ENCODE results near the gene CAMTA1.
"Not testable (repeated sequence)": the region's sequence is repeated elsewhere in the genome, so short reads cannot be mapped to it uniquely, and the experiment has no call there.

CAMTA1 gene

GRCh38 chr1:6800745-6801144 lies 15.5 kb downstream of the CAMTA1 start:
- Histone ChIP-seq H3K4me3 (ENCODE audit: low read depth in 1 of 2, low read length in 2 of 2) (peak overlapping the region in 1 of 2 donors; percentile 9), H3K9me3 (ENCODE audit: control insufficient read depth in 1 of 2, low read length in 2 of 2) (no peaks in the 10 kb centered on the region), H3K27ac (ENCODE audit: low read length) (peak overlapping the region; percentile 76), H3K27me3 (ENCODE audit: low read depth, low read length) (no peaks in the 10 kb centered on the region), H3K4me1 (ENCODE audit: control insufficient read depth in 1 of 2, insufficient read depth in 2 of 2, low read length in 2 of 2) (peaks cover 18 to 21% of the 10 kb centered on the region in 2 donors), H3K36me3 (ENCODE audit: control insufficient read depth in 1 of 2, insufficient read depth in 2 of 2, low read length in 2 of 2) (no peaks in the 10 kb centered on the region)

GRCh38 chr1:6801199-6801598 lies 15.9 kb downstream of the CAMTA1 start:
- H3K27me3 ChIP-seq (ENCODE audit: low read depth, low read length) = no peaks in the 10 kb centered on the region
- peaks cover 21% of the 10 kb centered on the region in 2 donors for H3K4me1 ChIP-seq (ENCODE audit: control insufficient read depth in 1 of 2, insufficient read depth in 2 of 2, low read length in 2 of 2)
- H3K4me3 ChIP-seq (ENCODE audit: low read depth in 1 of 2, low read length in 2 of 2) = peak overlapping the region in 1 of 2 donors; percentile 9
- peak overlapping the region; percentile 76 for H3K27ac ChIP-seq (ENCODE audit: low read length)
- H3K9me3 ChIP-seq (ENCODE audit: control insufficient read depth in 1 of 2, low read length in 2 of 2) = no peaks in the 10 kb centered on the region
- no peaks in the 10 kb centered on the region for H3K36me3 ChIP-seq (ENCODE audit: control insufficient read depth in 1 of 2, insufficient read depth in 2 of 2, low read length in 2 of 2)

- Histone ChIP-seq H3K4me3 (ENCODE audit: low read depth in 1 of 2, low read length in 2 of 2) (no peak overlapping the region), H3K9me3 (ENCODE audit: control insufficient read depth in 1 of 2, low read length in 2 of 2) (no peaks in the 10 kb centered on the region), H3K4me1 (ENCODE audit: control insufficient read depth in 1 of 2, insufficient read depth in 2 of 2, low read length in 2 of 2) (peaks cover 24 to 28% of the 10 kb centered on the region in 2 donors), H3K27ac (ENCODE audit: low read length) (peak overlapping the region; percentile 21), H3K36me3 (ENCODE audit: control insufficient read depth in 1 of 2, insufficient read depth in 2 of 2, low read length in 2 of 2) (no peaks in the 10 kb centered on the region), H3K27me3 (ENCODE audit: low read depth, low read length) (no peaks in the 10 kb centered on the region)
These were observed 16.7 kb downstream of the CAMTA1 start for GRCh38 chr1:6801966-6802365.

- H3K36me3 ChIP-seq (ENCODE audit: control insufficient read depth in 1 of 2, insufficient read depth in 2 of 2, low read length in 2 of 2) = no peaks in the 10 kb centered on the region
- H3K27ac ChIP-seq (ENCODE audit: low read length) = peak overlapping the region; percentile 21
- H3K4me3 ChIP-seq (ENCODE audit: low read depth in 1 of 2, low read length in 2 of 2) = no peak overlapping the region
- no peaks in the 10 kb centered on the region for H3K27me3 ChIP-seq (ENCODE audit: low read depth, low read length)
- no peaks in the 10 kb centered on the region for H3K9me3 ChIP-seq (ENCODE audit: control insufficient read depth in 1 of 2, low read length in 2 of 2)
- H3K4me1 ChIP-seq (ENCODE audit: control insufficient read depth in 1 of 2, insufficient read depth in 2 of 2, low read length in 2 of 2) = peaks cover 26 to 29% of the 10 kb centered on the region in 2 donors
These were observed 17.2 kb downstream of the CAMTA1 start for GRCh38 chr1:6802454-6802853.

DNA sequence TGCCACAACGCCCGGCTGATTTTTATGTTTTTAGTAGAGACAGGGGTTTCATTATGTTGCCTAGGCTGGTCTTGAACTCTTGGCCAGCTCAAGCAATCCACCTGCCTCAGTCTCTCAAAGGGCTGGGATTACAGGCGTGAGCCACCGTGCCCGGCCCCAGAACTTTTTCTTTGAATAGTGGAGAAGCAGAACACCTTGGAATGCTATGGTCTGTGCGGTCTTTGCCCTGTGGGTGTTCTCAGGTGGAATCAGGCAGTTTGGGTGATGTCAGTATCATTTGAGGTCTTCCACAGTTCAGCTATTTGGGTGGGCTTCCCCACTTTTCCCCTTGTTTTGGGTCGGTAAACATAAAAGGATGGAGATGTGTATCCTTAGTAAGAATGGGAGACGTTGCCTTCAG lies 17.6 kb downstream of the CAMTA1 start:
- peak overlapping the region; percentile 7 for H3K27ac ChIP-seq (ENCODE audit: low read length)
- H3K9me3 ChIP-seq (ENCODE audit: control insufficient read depth in 1 of 2, low read length in 2 of 2) = no peaks in the 10 kb centered on the region
- no peaks in the 10 kb centered on the region for H3K27me3 ChIP-seq (ENCODE audit: low read depth, low read length)
- no peak overlapping the region for H3K4me3 ChIP-seq (ENCODE audit: low read depth in 1 of 2, low read length in 2 of 2)
- no peaks in the 10 kb centered on the region for H3K36me3 ChIP-seq (ENCODE audit: control insufficient read depth in 1 of 2, insufficient read depth in 2 of 2, low read length in 2 of 2)
- peaks cover 26 to 32% of the 10 kb centered on the region in 2 donors for H3K4me1 ChIP-seq (ENCODE audit: control insufficient read depth in 1 of 2, insufficient read depth in 2 of 2, low read length in 2 of 2)

- Histone ChIP-seq H3K4me3 (ENCODE audit: low read depth in 1 of 2, low read length in 2 of 2) (no peak overlapping the region), H3K27me3 (ENCODE audit: low read depth, low read length) (no peaks in the 10 kb centered on the region), H3K9me3 (ENCODE audit: control insufficient read depth in 1 of 2, low read length in 2 of 2) (no peaks in the 10 kb centered on the region), H3K27ac (ENCODE audit: low read length) (peak overlapping the region; percentile 7), H3K36me3 (ENCODE audit: control insufficient read depth in 1 of 2, insufficient read depth in 2 of 2, low read length in 2 of 2) (no peaks in the 10 kb centered on the region), H3K4me1 (ENCODE audit: control insufficient read depth in 1 of 2, insufficient read depth in 2 of 2, low read length in 2 of 2) (peaks cover 26 to 36% of the 10 kb centered on the region in 2 donors)
These were observed 18.1 kb downstream of the CAMTA1 start for GRCh38 chr1:6803357-6803756.

- Histone ChIP-seq H3K27me3 (ENCODE audit: low read depth, low read length) (no peaks in the 10 kb centered on the region), H3K4me3 (ENCODE audit: low read depth in 1 of 2, low read length in 2 of 2) (no peak overlapping the region), H3K36me3 (ENCODE audit: control insufficient read depth in 1 of 2, insufficient read depth in 2 of 2, low read length in 2 of 2) (no peaks in the 10 kb centered on the region), H3K27ac (ENCODE audit: low read length) (no peak overlapping the region), H3K9me3 (ENCODE audit: control insufficient read depth in 1 of 2, low read length in 2 of 2) (no peaks in the 10 kb centered on the region), H3K4me1 (ENCODE audit: control insufficient read depth in 1 of 2, insufficient read depth in 2 of 2, low read length in 2 of 2) (peaks cover 26 to 36% of the 10 kb centered on the region in 2 donors)
These were observed 19.8 kb downstream of the CAMTA1 start for GRCh38 chr1:6805004-6805416.

GRCh38 chr1:6807782-6808181 lies 22.5 kb downstream of the CAMTA1 start:
- Histone ChIP-seq H3K9me3 (ENCODE audit: control insufficient read depth in 1 of 2, low read length in 2 of 2) (no peaks in the 10 kb centered on the region), H3K36me3 (ENCODE audit: control insufficient read depth in 1 of 2, insufficient read depth in 2 of 2, low read length in 2 of 2) (no peaks in the 10 kb centered on the region), H3K4me3 (ENCODE audit: low read depth in 1 of 2, low read length in 2 of 2) (no peak overlapping the region), H3K27me3 (ENCODE audit: low read depth, low read length) (no peaks in the 10 kb centered on the region), H3K4me1 (ENCODE audit: control insufficient read depth in 1 of 2, insufficient read depth in 2 of 2, low read length in 2 of 2) (peaks cover 7 to 32% of the 10 kb centered on the region in 2 donors), H3K27ac (ENCODE audit: low read length) (no peak overlapping the region)

DNA sequence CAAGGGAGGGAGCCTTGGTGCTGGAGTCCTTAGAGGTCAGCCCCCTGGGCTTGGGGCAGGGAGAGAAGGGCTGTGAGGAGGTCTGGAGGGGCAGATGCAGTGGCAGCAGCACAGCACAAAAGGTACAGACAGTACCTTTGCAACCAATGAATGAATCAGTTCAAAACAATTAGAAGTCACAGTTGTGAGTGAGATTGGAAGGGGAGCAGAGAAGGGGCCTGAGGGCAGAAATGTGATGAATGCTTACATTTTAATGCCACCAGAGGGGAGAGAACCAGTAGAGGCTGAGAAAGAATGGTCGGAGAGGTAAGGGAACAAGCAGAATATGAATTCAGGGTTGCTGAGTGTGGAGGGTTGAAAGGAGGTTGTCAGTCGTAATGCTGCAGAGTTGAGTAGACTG lies 24.2 kb downstream of the CAMTA1 start:
- H3K4me3 ChIP-seq (ENCODE audit: low read depth in 1 of 2, low read length in 2 of 2) = no peak overlapping the region
- no peak overlapping the region for H3K27ac ChIP-seq (ENCODE audit: low read length)
- H3K4me1 ChIP-seq (ENCODE audit: control insufficient read depth in 1 of 2, insufficient read depth in 2 of 2, low read length in 2 of 2) = peaks cover 7 to 32% of the 10 kb centered on the region in 2 donors
- no peaks in the 10 kb centered on the region for H3K36me3 ChIP-seq (ENCODE audit: control insufficient read depth in 1 of 2, insufficient read depth in 2 of 2, low read length in 2 of 2)
- H3K27me3 ChIP-seq (ENCODE audit: low read depth, low read length) = no peaks in the 10 kb centered on the region
- H3K9me3 ChIP-seq (ENCODE audit: control insufficient read depth in 1 of 2, low read length in 2 of 2) = no peaks in the 10 kb centered on the region

- not testable (repeated sequence) for H3K27me3 ChIP-seq (ENCODE audit: low read depth, low read length); H3K27ac ChIP-seq (ENCODE audit: low read length); H3K9me3 ChIP-seq (ENCODE audit: control insufficient read depth in 1 of 2, low read length in 2 of 2); H3K36me3 ChIP-seq (ENCODE audit: control insufficient read depth in 1 of 2, insufficient read depth in 2 of 2, low read length in 2 of 2); H3K4me3 ChIP-seq (ENCODE audit: low read depth in 1 of 2, low read length in 2 of 2)
- H3K4me1 ChIP-seq (ENCODE audit: control insufficient read depth in 1 of 2, insufficient read depth in 2 of 2, low read length in 2 of 2) = peaks cover 7 to 32% of the 10 kb centered on the region in 2 donors
These were observed 25.0 kb downstream of the CAMTA1 start for GRCh38 chr1:6810146-6810734.

DNA sequence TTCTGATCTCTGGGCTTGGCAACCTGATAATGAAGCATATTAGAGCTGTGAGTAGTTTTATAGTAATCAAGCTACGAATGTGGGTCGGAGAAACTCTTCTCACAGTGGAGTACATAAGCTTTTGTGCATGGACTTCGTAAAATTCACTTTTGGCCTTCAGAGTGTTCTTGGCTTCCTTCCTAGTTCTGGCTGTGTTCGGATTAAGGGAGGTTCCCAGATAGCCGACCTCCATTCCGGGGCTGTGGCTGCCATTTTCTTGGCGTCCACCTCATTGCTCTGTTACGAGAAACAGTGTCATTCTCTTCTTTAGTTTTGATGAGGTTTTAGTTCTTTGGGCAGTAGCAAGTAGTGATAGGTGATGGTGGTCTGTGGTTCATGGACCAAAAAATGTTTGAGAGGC lies 26.3 kb downstream of the CAMTA1 start:
- Histone ChIP-seq H3K4me1 (ENCODE audit: control insufficient read depth in 1 of 2, insufficient read depth in 2 of 2, low read length in 2 of 2) (peaks cover 4 to 24% of the 10 kb centered on the region in 2 donors), H3K27ac (ENCODE audit: low read length) (no peak overlapping the region), H3K36me3 (ENCODE audit: control insufficient read depth in 1 of 2, insufficient read depth in 2 of 2, low read length in 2 of 2) (no peaks in the 10 kb centered on the region)

DNA sequence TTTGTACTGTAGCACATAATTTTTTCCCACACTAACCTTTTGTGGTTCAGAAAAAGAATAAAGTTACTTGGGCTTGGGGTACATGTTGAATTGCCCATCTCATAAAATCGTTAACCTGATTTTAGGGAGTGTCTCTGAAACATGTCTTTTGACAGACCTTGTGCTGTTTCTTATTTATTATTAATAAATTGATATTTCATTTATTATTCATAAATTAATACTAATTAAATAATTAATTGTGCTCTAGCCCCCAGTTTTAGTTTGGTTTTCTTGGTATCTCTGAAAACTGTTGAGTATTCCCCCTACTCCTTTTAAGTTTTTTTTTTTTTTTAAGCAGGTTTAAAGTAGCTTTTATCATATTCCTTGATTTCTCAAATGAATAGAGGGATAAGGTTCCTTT lies 27.9 kb downstream of the CAMTA1 start:
- Histone ChIP-seq H3K4me3 (ENCODE audit: low read depth in 1 of 2, low read length in 2 of 2) (no peak overlapping the region), H3K4me1 (ENCODE audit: control insufficient read depth in 1 of 2, insufficient read depth in 2 of 2, low read length in 2 of 2) (peaks cover 0 to 13% of the 10 kb centered on the region in 2 donors), H3K9me3 (ENCODE audit: control insufficient read depth in 1 of 2, low read length in 2 of 2) (no peaks in the 10 kb centered on the region)

More for the DNA sequence above, 26.3 kb downstream of the CAMTA1 start:
- Histone ChIP-seq H3K27me3 (ENCODE audit: low read depth, low read length) (no peaks in the 10 kb centered on the region), H3K4me3 (ENCODE audit: low read depth in 1 of 2, low read length in 2 of 2) (no peak overlapping the region), H3K9me3 (ENCODE audit: control insufficient read depth in 1 of 2, low read length in 2 of 2) (no peaks in the 10 kb centered on the region)

More for the DNA sequence above, 27.9 kb downstream of the CAMTA1 start:
- Histone ChIP-seq H3K36me3 (ENCODE audit: control insufficient read depth in 1 of 2, insufficient read depth in 2 of 2, low read length in 2 of 2) (no peaks in the 10 kb centered on the region), H3K27ac (ENCODE audit: low read length) (no peak overlapping the region), H3K27me3 (ENCODE audit: low read depth, low read length) (no peaks in the 10 kb centered on the region)

All from muscle layer of duodenum (tissue), 2 donors.